ENCODE measurements around the gene HNRNPK.

GRCh38 chr9:84002344-84002743 is 22.3 kb upstream of the HNRNPK start:
- TF ChIP-seq EP300 (IDR thresholded peaks at IDR 0.05) (no peak), POLR2A (IDR thresholded peaks at IDR 0.05) (no peak)
- TF ChIP-seq, protein P1, sequence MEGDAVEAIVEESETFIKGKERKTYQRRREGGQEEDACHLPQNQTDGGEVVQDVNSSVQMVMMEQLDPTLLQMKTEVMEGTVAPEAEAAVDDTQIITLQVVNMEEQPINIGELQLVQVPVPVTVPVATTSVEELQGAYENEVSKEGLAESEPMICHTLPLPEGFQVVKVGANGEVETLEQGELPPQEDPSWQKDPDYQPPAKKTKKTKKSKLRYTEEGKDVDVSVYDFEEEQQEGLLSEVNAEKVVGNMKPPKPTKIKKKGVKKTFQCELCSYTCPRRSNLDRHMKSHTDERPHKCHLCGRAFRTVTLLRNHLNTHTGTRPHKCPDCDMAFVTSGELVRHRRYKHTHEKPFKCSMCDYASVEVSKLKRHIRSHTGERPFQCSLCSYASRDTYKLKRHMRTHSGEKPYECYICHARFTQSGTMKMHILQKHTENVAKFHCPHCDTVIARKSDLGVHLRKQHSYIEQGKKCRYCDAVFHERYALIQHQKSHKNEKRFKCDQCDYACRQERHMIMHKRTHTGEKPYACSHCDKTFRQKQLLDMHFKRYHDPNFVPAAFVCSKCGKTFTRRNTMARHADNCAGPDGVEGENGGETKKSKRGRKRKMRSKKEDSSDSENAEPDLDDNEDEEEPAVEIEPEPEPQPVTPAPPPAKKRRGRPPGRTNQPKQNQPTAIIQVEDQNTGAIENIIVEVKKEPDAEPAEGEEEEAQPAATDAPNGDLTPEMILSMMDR (IDR thresholded peaks at IDR 0.05) = no peak

All from tibial nerve (tissue), 4 donors.